K562 (cell line): ENCODE measurements around the gene AURKB. TPM values are rescaled to one million over a fixed set of nuclear protein-coding genes. Genes with fewer than 3 reads are reported as not detected.

Experiments used
- ATAC-seq: fragments of 200-7000 bp; cut with Tn5 transposase; 3 replicates; pipeline ENCODE4 v1.9.1; 2020; ENCODE audit warnings: moderate library complexity
- BruUV-seq: library from RNA; stranded (reverse); fragments of 400-500 nt; replicated peaks from 2 replicates; lab custom pipeline; 2021; lab: Mats Ljungman, UMichigan
- CTCF ChIA-PET: fragments of 300-600 bp; formaldehyde crosslinking; extraction: SDS; loops from one replicate; lab custom pipeline; 2021; ENCODE audit warnings: low intra/inter-chr PET ratio; lab: Yijun Ruan, JAX
- POLR2A ChIA-PET: fragments of 300-600, 350-650 bp; sonication (Branson Sonifier 250); formaldehyde crosslinking; extraction: SDS; loops from one replicate; lab custom pipeline; 2021; ENCODE audit warnings: antibody characterized with exemption, inconsistent platforms; lab: Yijun Ruan, JAX
- DNase-seq, 4 experiments: peaks; one replicate each; pipeline versions ENCODE4 v3.0.0 to v3.0.0-alpha.2; 2011 to 2018; ENCODE audit warnings: low spot score in 3 of 4, mixed read lengths in 3 of 4; ENCODE audit errors: extremely low read depth in 1 of 4
- FAIRE-seq: peaks from 2 replicates; lab custom pipeline; 2011; peaks lifted over from hg19 to GRCh38; lab: Jason Lieb, UNC
- H2AFZ ChIP-seq: 2 replicates; pipeline ENCODE4 v1.6.0; 2011; ENCODE audit warnings: low read depth, low read length, control low read depth, inconsistent platforms
- H3K27ac ChIP-seq: fragments of 200-600 bp; 3 replicates; pipeline ENCODE4 v1.8.0; 2011; ENCODE audit warnings: low read depth, mild to moderate bottlenecking, control low read depth, inconsistent platforms, low read length, moderate library complexity, mixed read lengths; ENCODE audit errors: extremely low read depth
- H3K27me3 ChIP-seq, 2 experiments: fragments of 300-600 bp in 1 of 2; 2 replicates in 1 of 2; 3 replicates in 1 of 2; pipeline versions ENCODE4 v1.6.0 to v1.8.0; 2011; ENCODE audit warnings: inconsistent platforms in 2 of 2, low read length in 2 of 2, mild to moderate bottlenecking in 1 of 2, mixed read lengths in 1 of 2, moderate library complexity in 1 of 2; ENCODE audit not compliant: control insufficient read depth in 2 of 2, insufficient read depth in 2 of 2
- H3K36me3 ChIP-seq: fragments of 300-600 bp; 3 replicates; pipeline ENCODE4 v1.8.0; 2011; ENCODE audit warnings: mild to moderate bottlenecking, low read length, inconsistent platforms; ENCODE audit not compliant: control insufficient read depth, insufficient read depth
- H3K4me1 ChIP-seq, 2 experiments: fragments of 200-600 bp in 1 of 2; replicated peaks in 1 of 2; 2 replicates in 1 of 2; 3 replicates in 1 of 2; pipeline versions ENCODE4 v1.5.1 to v1.8.0; 2011; ENCODE audit warnings: inconsistent platforms in 2 of 2, low read length in 2 of 2, mild to moderate bottlenecking in 1 of 2, mixed read lengths in 1 of 2, moderate library complexity in 1 of 2; ENCODE audit not compliant: control insufficient read depth in 2 of 2, insufficient read depth in 2 of 2
- H3K4me2 ChIP-seq: 2 replicates; pipeline ENCODE4 v1.6.1; 2011; ENCODE audit warnings: low read length, control low read depth, inconsistent platforms, mixed read lengths; ENCODE audit not compliant: insufficient read depth
- H3K4me3 ChIP-seq: fragments of 200-600 bp; sonication (generic), shearing (Covaris generic); 2 replicates; pipeline ENCODE4 v1.5.1; 2016; ENCODE audit warnings: control low read depth, inconsistent platforms
- H3K79me2 ChIP-seq: fragments of 200-600 bp; 3 replicates; pipeline ENCODE4 v1.8.0; 2011; ENCODE audit warnings: low read length, inconsistent platforms; ENCODE audit not compliant: control insufficient read depth, insufficient read depth
- H3K9ac ChIP-seq, 2 experiments: 2 replicates each; pipeline versions ENCODE4 v1.6.0 to v1.6.1; 2011; ENCODE audit warnings: low read depth in 2 of 2, low read length in 2 of 2, control low read depth in 1 of 2, inconsistent platforms in 1 of 2, mild to moderate bottlenecking in 1 of 2, mixed read lengths in 1 of 2; ENCODE audit not compliant: insufficient read depth in 1 of 2
- H3K9me1 ChIP-seq: one replicate; pipeline ENCODE4 v1.6.0; 2011; ENCODE audit warnings: inconsistent platforms, mild to moderate bottlenecking, low read length, moderate library complexity; ENCODE audit not compliant: control insufficient read depth, insufficient read depth
- H3K9me3 ChIP-seq: replicated peaks from 2 replicates; pipeline ENCODE4 v1.5.1; 2011; ENCODE audit warnings: low read depth, low read length, inconsistent platforms; ENCODE audit not compliant: control insufficient read depth, insufficient read depth
- H4K20me1 ChIP-seq: replicated peaks from 2 replicates; pipeline ENCODE4 v1.6.1; 2011; ENCODE audit warnings: low read length, inconsistent platforms, mixed read lengths; ENCODE audit not compliant: control insufficient read depth, insufficient read depth
- CBX1 ChIP-seq: sonication (generic); IDR thresholded peaks from 2 replicates; pipeline ENCODE4 v1.6.1; 2016; ENCODE audit warnings: antibody characterized with exemption, low read depth, mild to moderate bottlenecking
- CCAR2 ChIP-seq: fragments of 200-400 bp; formaldehyde crosslinking; IDR thresholded peaks from 2 replicates; pipeline ENCODE4 v1.6.1; 2017; ENCODE audit warnings: mild to moderate bottlenecking, low read depth, low read length
- EZH2 ChIP-seq: IDR thresholded peaks from 2 replicates; pipeline ENCODE4 v1.6.1; 2012; ENCODE audit warnings: low read depth, mild to moderate bottlenecking, inconsistent platforms, low read length, borderline replicate concordance
- HNRNPK ChIP-seq: fragments of 200-400 bp; formaldehyde crosslinking; IDR thresholded peaks from one replicate; pipeline ENCODE4 v1.6.1; 2018; ENCODE audit warnings: mild to moderate bottlenecking, low read depth, low read length; ENCODE audit not compliant: poor library complexity, severe bottlenecking
- MYNN ChIP-seq, 2 experiments: sonication (generic); formaldehyde crosslinking in 1 of 2; IDR thresholded peaks; 2 replicates each; pipeline versions ENCODE4 v1.5.0 to v1.6.1; 2016 to 2020; ENCODE audit warnings: antibody characterized with exemption in 1 of 2, missing genetic modification reagents in 1 of 2
- YBX1 ChIP-seq: fragments of 450-650 bp; IDR thresholded peaks from 2 replicates; pipeline ENCODE4 v1.7.1; 2016; ENCODE audit warnings: mild to moderate bottlenecking
- ZNF280A ChIP-seq: fragments of 450-650 bp; IDR thresholded peaks from 2 replicates; pipeline ENCODE4 v1.6.1; 2018; ENCODE audit warnings: mild to moderate bottlenecking, low read depth; ENCODE audit not compliant: partially characterized antibody
- ZNF551 ChIP-seq: fragments of 250-450 bp; sonication (Bioruptor Pico); IDR thresholded peaks from 2 replicates; pipeline ENCODE4 v1.5.0; 2021; ENCODE audit warnings: mild to moderate bottlenecking, moderate library complexity
- WGBS: fragments of 100-300 bp; shearing (Covaris generic); methylation state at CpG from one replicate; pipeline ENCODE4 v1.1.6; 2016; ENCODE audit warnings: low coverage, mixed read lengths; ENCODE audit not compliant: insufficient coverage; ENCODE audit errors: missing lambda C conversion rate; 5-methylcytosine and 5-hydroxymethylcytosine counted together
- in situ Hi-C: fragments of 300-500 bp; cut with MboI; formaldehyde crosslinking; loops from 4 replicates; pipeline ENCODE4 v1.15.0; 2018; ENCODE audit warnings: inconsistent platforms, mixed read lengths
- intact Hi-C: fragments of 100-400 bp; cut with micrococcal nuclease; formaldehyde crosslinking; loops from 2 replicates; pipeline ENCODE4 v1.14.2; 2022
- polyA plus RNA-seq, 8 experiments: library from polyadenylated mRNA; depleted of rRNA in 4 of 8; stranded (reverse) in 5 of 8; unstranded in 3 of 8; fragments of >200 nt; fragmentation: Nextera tagmentation in 2 of 8; fragmentation: Illumina TruSeq in 1 of 8; extraction: Ambion mirVana in 2 of 8; extraction: Trizol in 1 of 8; gene quantifications; 2 replicates each; pipeline versions ENCODE4 v1.2.1 to v1.2.3, GENCODE V29; 2011 to 2014; ENCODE audit warnings: inconsistent platforms in 1 of 8, missing spikeins in 1 of 8
- total RNA-seq, 7 experiments: library from RNA; depleted of rRNA in 6 of 7; stranded (reverse); fragments of >200 nt in 6 of 7; fragmentation: Illumina TruSeq in 2 of 7; extraction: Trizol in 2 of 7; gene quantifications; 2 replicates each; pipeline versions ENCODE4 v1.2.1 to v1.2.3, GENCODE V29; 2011 to 2021; ENCODE audit warnings: low replicate concordance in 1 of 7
- TF ChIP-seq, protein P1 (sequence below): fragments of 250-450 bp; sonication (Bioruptor Pico); IDR thresholded peaks from 2 replicates; pipeline ENCODE4 v1.4.0; 2020
- TF ChIP-seq, protein P2 (sequence below), 2 experiments: fragments of 450-650 bp in 1 of 2; IDR thresholded peaks; 2 replicates each; pipeline ENCODE4 v1.6.1; 2011 to 2017; ENCODE audit warnings: low read depth in 2 of 2, antibody characterized with exemption in 1 of 2, borderline replicate concordance in 1 of 2, low read length in 1 of 2, mild to moderate bottlenecking in 1 of 2, mixed read lengths in 1 of 2; ENCODE audit not compliant: control insufficient read depth in 1 of 2
- TF ChIP-seq, protein P3 (sequence below): conservative IDR thresholded peaks from 2 replicates; pipeline ENCODE4 v1.6.1; 2011; ENCODE audit warnings: low read depth, mild to moderate bottlenecking, low read length; ENCODE audit not compliant: control insufficient read depth

AURKB gene
- total and polyA plus RNA-seq, 9 of the 15 experiments (the other 6 are each of a cell fraction or from before 2014, with no cell fraction given), result 27.2 to 114 (median 74.8) TPM

- TF ChIP-seq CCAR2, result no peak
- peak; percentile 56; the same call in 1 of the 2 replicates for TF ChIP-seq CBX1
- TF ChIP-seq HNRNPK, result no peak
- no peak for TF ChIP-seq MYNN (IDR thresholded peaks at IDR 0.05)
- TF ChIP-seq MYNN (CRISPR knock-in tag; IDR thresholded peaks at IDR 0.05), result no peak
- no peak for TF ChIP-seq EZH2
Observed at GRCh38 chr17:8209907-8210760, at the start of gene AURKB (continued).

- intact Hi-C loops, result no loop called here
- FAIRE-seq, result no peak
- Histone ChIP-seq H3K36me3 (peaks cover 79% of the 10 kb centered on the region; the same call in 2 of the 3 replicates), H2AFZ (no peak overlapping the region), H3K4me1 (no peaks in the 10 kb centered on the region), H3K9me3 (no peaks in the 10 kb centered on the region), H3K4me2 (no peak overlapping the region), H4K20me1 (no peaks in the 10 kb centered on the region), H3K4me3 (no peak overlapping the region), H3K27me3 (no peaks in the 10 kb centered on the region), H3K9me1 (no peaks in the 10 kb centered on the region), H3K79me2 (peaks cover 4% of the 10 kb centered on the region; the same call in 1 of the 3 replicates), H3K27ac (no peak overlapping the region), H3K9ac (no peak overlapping the region)
- no peak for ATAC-seq
- DNase-seq, result no peak
- in situ Hi-C loops, result no loop called here
- no peak for TF ChIP-seq YBX1
- TF ChIP-seq, protein P1, sequence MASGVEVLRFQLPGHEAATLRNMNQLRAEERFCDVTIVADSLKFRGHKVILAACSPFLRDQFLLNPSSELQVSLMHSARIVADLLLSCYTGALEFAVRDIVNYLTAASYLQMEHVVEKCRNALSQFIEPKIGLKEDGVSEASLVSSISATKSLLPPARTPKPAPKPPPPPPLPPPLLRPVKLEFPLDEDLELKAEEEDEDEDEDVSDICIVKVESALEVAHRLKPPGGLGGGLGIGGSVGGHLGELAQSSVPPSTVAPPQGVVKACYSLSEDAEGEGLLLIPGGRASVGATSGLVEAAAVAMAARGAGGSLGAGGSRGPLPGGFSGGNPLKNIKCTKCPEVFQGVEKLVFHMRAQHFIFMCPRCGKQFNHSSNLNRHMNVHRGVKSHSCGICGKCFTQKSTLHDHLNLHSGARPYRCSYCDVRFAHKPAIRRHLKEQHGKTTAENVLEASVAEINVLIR, result no peak
- TF ChIP-seq ZNF551, result no peak
- TF ChIP-seq, protein P2, sequence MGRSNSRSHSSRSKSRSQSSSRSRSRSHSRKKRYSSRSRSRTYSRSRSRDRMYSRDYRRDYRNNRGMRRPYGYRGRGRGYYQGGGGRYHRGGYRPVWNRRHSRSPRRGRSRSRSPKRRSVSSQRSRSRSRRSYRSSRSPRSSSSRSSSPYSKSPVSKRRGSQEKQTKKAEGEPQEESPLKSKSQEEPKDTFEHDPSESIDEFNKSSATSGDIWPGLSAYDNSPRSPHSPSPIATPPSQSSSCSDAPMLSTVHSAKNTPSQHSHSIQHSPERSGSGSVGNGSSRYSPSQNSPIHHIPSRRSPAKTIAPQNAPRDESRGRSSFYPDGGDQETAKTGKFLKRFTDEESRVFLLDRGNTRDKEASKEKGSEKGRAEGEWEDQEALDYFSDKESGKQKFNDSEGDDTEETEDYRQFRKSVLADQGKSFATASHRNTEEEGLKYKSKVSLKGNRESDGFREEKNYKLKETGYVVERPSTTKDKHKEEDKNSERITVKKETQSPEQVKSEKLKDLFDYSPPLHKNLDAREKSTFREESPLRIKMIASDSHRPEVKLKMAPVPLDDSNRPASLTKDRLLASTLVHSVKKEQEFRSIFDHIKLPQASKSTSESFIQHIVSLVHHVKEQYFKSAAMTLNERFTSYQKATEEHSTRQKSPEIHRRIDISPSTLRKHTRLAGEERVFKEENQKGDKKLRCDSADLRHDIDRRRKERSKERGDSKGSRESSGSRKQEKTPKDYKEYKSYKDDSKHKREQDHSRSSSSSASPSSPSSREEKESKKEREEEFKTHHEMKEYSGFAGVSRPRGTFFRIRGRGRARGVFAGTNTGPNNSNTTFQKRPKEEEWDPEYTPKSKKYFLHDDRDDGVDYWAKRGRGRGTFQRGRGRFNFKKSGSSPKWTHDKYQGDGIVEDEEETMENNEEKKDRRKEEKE (IDR thresholded peaks at IDR 0.05; ENCODE audit: borderline replicate concordance in 1 of 2, control insufficient read depth in 1 of 2, low read depth in 2 of 2, low read length in 1 of 2), result no peak
- TF ChIP-seq, protein P3, sequence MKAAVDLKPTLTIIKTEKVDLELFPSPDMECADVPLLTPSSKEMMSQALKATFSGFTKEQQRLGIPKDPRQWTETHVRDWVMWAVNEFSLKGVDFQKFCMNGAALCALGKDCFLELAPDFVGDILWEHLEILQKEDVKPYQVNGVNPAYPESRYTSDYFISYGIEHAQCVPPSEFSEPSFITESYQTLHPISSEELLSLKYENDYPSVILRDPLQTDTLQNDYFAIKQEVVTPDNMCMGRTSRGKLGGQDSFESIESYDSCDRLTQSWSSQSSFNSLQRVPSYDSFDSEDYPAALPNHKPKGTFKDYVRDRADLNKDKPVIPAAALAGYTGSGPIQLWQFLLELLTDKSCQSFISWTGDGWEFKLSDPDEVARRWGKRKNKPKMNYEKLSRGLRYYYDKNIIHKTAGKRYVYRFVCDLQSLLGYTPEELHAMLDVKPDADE, result no peak
- no peak for TF ChIP-seq ZNF280A
- WGBS, result no CpG with 5 or more reads among the region's 8 CpGs
- POLR2A ChIA-PET, result no interaction called here
- BruUV-seq, result no TSS peak
- CTCF ChIA-PET, result no interaction called here
Observed at GRCh38 chr17:8257801-8258200, 47.4 kb upstream of the AURKB start.
